Measurements from ENCODE around the gene ZXDA. TPM values are rescaled to one million over a fixed set of nuclear protein-coding genes. Genes with fewer than 3 reads are reported as not detected.
A peak's percentile ranks its signal among the peaks of the same experiment; 100 is the strongest.
"Not testable (repeated sequence)": the region's sequence is repeated elsewhere in the genome, so short reads cannot be mapped to it uniquely, and the experiment has no call there.

Gene ZXDA
- 1 to 10 TPM in 2 of 3 donors, under 1 TPM in 1; 0.90 to 2.5 (median 2.3) TPM for polyA plus RNA-seq

- not testable (repeated sequence) for H3K27me3 Mint-ChIP-seq (ENCODE audit: low read depth in 3 of 3); H3K9me3 Mint-ChIP-seq; H3K36me3 Mint-ChIP-seq
- Mint-ChIP-seq H3K27ac (peak within 1 kb of the TSS; percentile 81 to 94 (median 92)), H3K4me1 (peaks cover 30 to 42% of the 10 kb centered on the region in 2 donors), H3K4me3 (peak within 1 kb of the TSS; percentile 81 to 84 (median 82))
- DNase-seq, result peak; percentile 15 to 33 (median 23)
These were observed at the start of gene ZXDA for GRCh38 chrX:57910287-57910912. TSS of gene ZXDA (minus strand) at chrX:57910458. CDS start at chrX:57910420, 38 bp downstream.

GRCh38 chrX:57952320-57952678 is 42.0 kb upstream of the ZXDA start:
- H3K27ac Mint-ChIP-seq, result no peak overlapping the region
- H3K4me1 Mint-ChIP-seq, result peaks cover 17 to 18% of the 10 kb centered on the region in 2 donors
- no peak for DNase-seq
- H3K4me3 Mint-ChIP-seq, result peak overlapping the region in 1 of 5 donors; percentile 27
- no peaks in the 10 kb centered on the region for H3K36me3 Mint-ChIP-seq
- H3K9me3 Mint-ChIP-seq, result peaks cover 0 to 3% (median 0%) of the 10 kb centered on the region in 6 donors
- peaks cover 0 to 4% (median 2%) of the 10 kb centered on the region in 3 donors for H3K27me3 Mint-ChIP-seq (ENCODE audit: low read depth in 3 of 3)

GRCh38 chrX:57951666-57952319 is 41.5 kb upstream of the ZXDA start:
- peak overlapping the region in 4 of 6 donors; percentile 24 to 69 (median 42) for H3K27ac Mint-ChIP-seq
- H3K4me3 Mint-ChIP-seq, result no peak overlapping the region
- H3K9me3 Mint-ChIP-seq, result peaks cover 0 to 3% (median 0%) of the 10 kb centered on the region in 6 donors
- peaks cover 0 to 4% (median 2%) of the 10 kb centered on the region in 3 donors for H3K27me3 Mint-ChIP-seq (ENCODE audit: low read depth in 3 of 3)
- H3K36me3 Mint-ChIP-seq, result no peaks in the 10 kb centered on the region
- peak in 1 of 3 donors; percentile 2 for DNase-seq
- peaks cover 17 to 18% of the 10 kb centered on the region in 2 donors for H3K4me1 Mint-ChIP-seq

GRCh38 chrX:57933321-57933720 is 23.1 kb upstream of the ZXDA start:
- H3K27ac Mint-ChIP-seq, result no peak overlapping the region
- peaks cover 0 to 1% (median 0%) of the 10 kb centered on the region in 6 donors for H3K9me3 Mint-ChIP-seq
- peaks cover 2 to 6% (median 2%) of the 10 kb centered on the region in 3 donors for H3K27me3 Mint-ChIP-seq (ENCODE audit: low read depth in 3 of 3)
- H3K36me3 Mint-ChIP-seq, result no peaks in the 10 kb centered on the region
- no peak for DNase-seq
- no peak overlapping the region for H3K4me3 Mint-ChIP-seq
- no peaks in the 10 kb centered on the region for H3K4me1 Mint-ChIP-seq

GRCh38 chrX:57932266-57932665 is 22.0 kb upstream of the ZXDA start:
- Mint-ChIP-seq H3K4me1 (no peaks in the 10 kb centered on the region), H3K36me3 (no peaks in the 10 kb centered on the region), H3K9me3 (no peaks in the 10 kb centered on the region), H3K4me3 (no peak overlapping the region), H3K27me3 (ENCODE audit: low read depth in 3 of 3) (peaks cover 0 to 6% (median 2%) of the 10 kb centered on the region in 3 donors), H3K27ac (no peak overlapping the region)
- DNase-seq, result no peak

- H3K27me3 Mint-ChIP-seq (ENCODE audit: low read depth in 3 of 3), result peaks cover 0 to 9% (median 0%) of the 10 kb centered on the region in 3 donors
- H3K36me3 Mint-ChIP-seq, result no peaks in the 10 kb centered on the region
- no peaks in the 10 kb centered on the region for H3K4me1 Mint-ChIP-seq
- H3K27ac Mint-ChIP-seq, result no peak overlapping the region
- no peak for DNase-seq
- no peak overlapping the region for H3K4me3 Mint-ChIP-seq
- H3K9me3 Mint-ChIP-seq, result no peaks in the 10 kb centered on the region
These were observed 19.8 kb upstream of the ZXDA start for GRCh38 chrX:57930051-57930450.

- no peak for DNase-seq
- no peak overlapping the region for H3K27ac Mint-ChIP-seq
- H3K4me1 Mint-ChIP-seq, result no peaks in the 10 kb centered on the region
- H3K4me3 Mint-ChIP-seq, result no peak overlapping the region
- peaks cover 0 to 12% (median 0%) of the 10 kb centered on the region in 3 donors for H3K27me3 Mint-ChIP-seq (ENCODE audit: low read depth in 3 of 3)
- H3K9me3 Mint-ChIP-seq, result no peaks in the 10 kb centered on the region
- no peaks in the 10 kb centered on the region for H3K36me3 Mint-ChIP-seq
These were observed 19.1 kb upstream of the ZXDA start for GRCh38 chrX:57929373-57929772.

GRCh38 chrX:57925806-57926205 is 15.5 kb upstream of the ZXDA start:
- H3K9me3 Mint-ChIP-seq, result no peaks in the 10 kb centered on the region
- H3K27ac Mint-ChIP-seq, result no peak overlapping the region
- no peaks in the 10 kb centered on the region for H3K36me3 Mint-ChIP-seq
- H3K4me3 Mint-ChIP-seq, result no peak overlapping the region
- peaks cover 0 to 12% (median 0%) of the 10 kb centered on the region in 3 donors for H3K27me3 Mint-ChIP-seq (ENCODE audit: low read depth in 3 of 3)
- H3K4me1 Mint-ChIP-seq, result no peaks in the 10 kb centered on the region
- no peak for DNase-seq

GRCh38 chrX:57918750-57919436 is 8.6 kb upstream of the ZXDA start:
- Mint-ChIP-seq H3K4me1 (no peaks in the 10 kb centered on the region), H3K27me3 (ENCODE audit: low read depth in 3 of 3) (peaks cover 0 to 6% (median 0%) of the 10 kb centered on the region in 3 donors), H3K36me3 (no peaks in the 10 kb centered on the region), H3K9me3 (no peaks in the 10 kb centered on the region), H3K27ac (no peak overlapping the region), H3K4me3 (no peak overlapping the region)
- peak in 2 of 3 donors; percentile 19 to 28 for DNase-seq

- H3K27me3 Mint-ChIP-seq (ENCODE audit: low read depth in 3 of 3), result peaks cover 0 to 7% (median 2%) of the 10 kb centered on the region in 3 donors
- no peaks in the 10 kb centered on the region for H3K9me3 Mint-ChIP-seq
- no peak overlapping the region for H3K27ac Mint-ChIP-seq
- no peaks in the 10 kb centered on the region for H3K36me3 Mint-ChIP-seq
- H3K4me3 Mint-ChIP-seq, result no peak overlapping the region
- peaks cover 7 to 11% of the 10 kb centered on the region in 2 donors for H3K4me1 Mint-ChIP-seq
- DNase-seq, result no peak
These were observed 5.4 kb upstream of the ZXDA start for GRCh38 chrX:57915680-57916079.

- H3K27ac Mint-ChIP-seq; H3K9me3 Mint-ChIP-seq; H3K27me3 Mint-ChIP-seq (ENCODE audit: low read depth in 3 of 3); H3K36me3 Mint-ChIP-seq: not testable (repeated sequence)
- Mint-ChIP-seq H3K4me1 (peaks cover 35 to 48% of the 10 kb centered on the region in 2 donors), H3K4me3 (peak overlapping the region; percentile 29 to 64 (median 44))
- peak; percentile 51 to 59 (median 56) for DNase-seq
These were observed 517 bp downstream of the ZXDA start for GRCh38 chrX:57909595-57910286.

GRCh38 chrX:57908972-57909594 is 1.2 kb downstream of the ZXDA start:
- H3K9me3 Mint-ChIP-seq; H3K36me3 Mint-ChIP-seq; H3K27me3 Mint-ChIP-seq (ENCODE audit: low read depth in 3 of 3): not testable (repeated sequence)
- H3K4me3 Mint-ChIP-seq, result peak overlapping the region; percentile 19 to 64 (median 45)
- peak in 1 of 3 donors; percentile 9 for DNase-seq
- peak overlapping the region in 4 of 6 donors; percentile 16 to 43 (median 34) for H3K27ac Mint-ChIP-seq
- H3K4me1 Mint-ChIP-seq, result peaks cover 35 to 48% of the 10 kb centered on the region in 2 donors

GRCh38 chrX:57906790-57907189 is 3.5 kb downstream of the ZXDA start:
- Mint-ChIP-seq H3K27ac (peak overlapping the region; percentile 43 to 80 (median 74)), H3K4me1 (peaks cover 35 to 47% of the 10 kb centered on the region in 2 donors), H3K9me3 (no peaks in the 10 kb centered on the region), H3K36me3 (no peaks in the 10 kb centered on the region), H3K27me3 (ENCODE audit: low read depth in 3 of 3) (peaks cover 0 to 6% (median 1%) of the 10 kb centered on the region in 3 donors), H3K4me3 (peak overlapping the region; percentile 1 to 60 (median 25))
- DNase-seq, result no peak
